COR-L47 (cell line): ENCODE measurements around the gene SEZ6L.

ENCODE experiments used
- DNase-seq: peaks from one replicate; lab custom pipeline; 2025; lab: John Stamatoyannopoulos, UW

SEZ6L gene

DNA sequence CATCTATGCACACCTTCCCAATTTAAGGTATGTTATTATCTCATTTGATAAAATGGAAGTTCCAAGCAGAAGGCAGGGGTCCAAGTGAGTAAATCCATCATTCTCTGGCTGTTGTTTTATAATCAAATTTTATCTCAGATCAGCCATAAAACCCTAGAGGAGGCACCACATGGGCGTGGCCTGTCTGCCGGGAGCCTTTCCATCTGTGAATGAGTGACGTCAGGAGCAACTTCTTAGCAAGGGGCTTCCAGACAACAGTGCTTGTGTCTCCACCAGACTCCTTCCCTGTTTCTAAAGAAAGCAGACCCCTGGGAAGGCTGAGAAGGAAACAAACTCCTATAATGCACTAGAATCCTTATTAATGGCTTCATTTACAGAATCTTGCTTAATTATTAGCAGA is 13.5 kb downstream of the SEZ6L start:
- no peak for DNase-seq

- no peak for DNase-seq
Measured at GRCh38 chr22:26185190-26185589, 15.9 kb downstream of the SEZ6L start.

DNA sequence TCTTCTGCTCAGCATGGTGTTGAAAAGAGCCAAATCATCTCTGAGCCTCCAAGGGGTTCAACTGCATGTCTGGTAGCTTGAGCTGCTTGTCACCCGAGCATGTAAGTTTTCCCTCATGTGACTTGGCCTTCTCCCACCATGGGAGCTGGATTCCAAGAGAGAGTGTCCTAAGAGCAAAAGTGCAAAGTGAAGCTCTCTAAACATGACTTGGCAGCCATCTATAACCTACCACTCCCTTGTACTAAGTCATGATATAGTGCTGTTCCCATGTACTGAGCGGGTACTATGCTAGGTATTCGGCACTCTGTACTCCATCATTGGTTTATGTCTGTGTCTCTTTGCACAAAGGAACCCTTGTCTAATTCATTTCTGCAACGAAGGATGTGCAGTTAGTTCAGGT is 19.1 kb downstream of the SEZ6L start:
- no peak for DNase-seq

DNA sequence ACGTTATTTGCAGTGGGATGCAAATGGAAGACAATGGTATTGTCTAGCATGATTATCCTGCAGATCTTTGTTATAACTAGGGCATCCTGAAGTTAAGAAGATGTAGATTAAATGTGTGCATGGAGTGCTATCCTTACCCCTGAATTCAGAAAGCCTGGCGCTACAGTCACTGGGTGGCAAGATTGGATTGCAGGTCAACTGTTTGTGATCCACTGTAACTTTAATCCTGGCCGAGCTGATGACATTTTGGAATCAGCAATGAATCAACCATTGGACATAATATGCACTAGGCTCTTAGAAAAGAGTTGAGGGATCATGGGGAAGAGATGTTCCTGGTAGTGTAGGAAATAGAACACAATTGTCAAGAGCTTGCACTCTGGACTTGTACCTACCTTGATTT is 25.1 kb downstream of the SEZ6L start:
- no peak for DNase-seq

DNA sequence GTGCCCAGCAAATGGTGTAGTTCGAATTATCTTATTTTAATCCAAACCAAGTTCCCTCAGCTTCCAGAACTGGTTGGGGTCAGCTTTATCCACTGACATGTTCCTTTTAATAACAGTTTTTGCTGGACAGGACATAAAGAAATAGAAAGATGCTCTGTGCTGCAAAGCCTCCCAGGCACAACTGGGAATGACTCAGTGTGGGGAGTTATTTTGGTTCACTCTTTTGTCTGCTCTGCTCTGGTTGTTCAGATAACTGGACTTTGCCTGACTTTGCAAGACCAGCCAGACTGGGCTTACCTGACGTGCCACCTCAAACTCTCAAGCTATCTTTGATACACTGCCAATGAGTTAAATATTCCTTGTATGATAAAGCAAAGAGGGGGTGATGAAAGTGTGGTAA is 25.6 kb downstream of the SEZ6L start:
- DNase-seq = no peak

- DNase-seq = no peak
Measured at GRCh38 chr22:26196657-26197056, 27.4 kb downstream of the SEZ6L start.

GRCh38 chr22:26197425-26197824 is 28.2 kb downstream of the SEZ6L start:
- DNase-seq = no peak

DNA sequence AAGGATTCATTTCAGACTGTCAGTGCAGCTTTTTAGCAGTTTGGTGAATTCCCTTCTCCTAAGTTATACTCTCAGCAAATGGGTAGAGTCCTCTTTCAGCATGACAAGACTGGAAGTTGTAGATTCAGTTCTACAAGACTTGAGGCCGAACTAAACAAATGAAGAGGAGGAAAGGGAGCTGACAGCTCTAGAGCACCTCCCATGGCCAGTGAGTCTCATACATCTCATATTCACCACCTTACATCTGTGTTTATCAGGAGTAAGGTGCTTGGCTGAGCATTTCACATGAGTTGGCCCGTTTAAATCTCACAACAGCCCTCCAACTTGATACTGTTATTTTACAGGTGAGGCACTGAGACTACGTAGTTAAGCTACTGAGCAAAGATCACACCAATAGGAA is 30.4 kb downstream of the SEZ6L start:
- no peak for DNase-seq

GRCh38 chr22:26202280-26202924 is 33.1 kb downstream of the SEZ6L start:
- no peak for DNase-seq

DNA sequence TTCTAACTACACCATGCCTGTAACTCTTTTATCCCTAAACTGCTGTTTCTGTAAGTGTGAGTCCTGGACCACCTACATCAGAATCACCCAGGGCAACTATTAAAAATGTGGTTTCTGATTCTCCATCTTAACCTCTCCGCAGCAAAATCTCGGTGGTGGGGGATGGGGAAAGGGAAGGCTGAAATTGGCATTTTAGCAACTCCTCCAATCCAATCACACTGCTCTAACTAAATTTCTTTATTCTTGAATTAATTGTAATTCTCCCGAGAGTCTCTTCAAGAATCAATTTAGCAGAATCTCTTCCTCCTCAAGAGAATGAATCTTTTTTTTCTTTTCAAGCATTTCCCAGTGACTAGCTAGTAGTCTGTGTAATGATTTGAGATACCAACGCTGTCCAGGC is 36.2 kb downstream of the SEZ6L start:
- no peak for DNase-seq

- no peak for DNase-seq
Measured at GRCh38 chr22:26210334-26210733, 41.1 kb downstream of the SEZ6L start.

- no peak for DNase-seq
Measured at GRCh38 chr22:26213826-26214225, 44.6 kb downstream of the SEZ6L start.

DNA sequence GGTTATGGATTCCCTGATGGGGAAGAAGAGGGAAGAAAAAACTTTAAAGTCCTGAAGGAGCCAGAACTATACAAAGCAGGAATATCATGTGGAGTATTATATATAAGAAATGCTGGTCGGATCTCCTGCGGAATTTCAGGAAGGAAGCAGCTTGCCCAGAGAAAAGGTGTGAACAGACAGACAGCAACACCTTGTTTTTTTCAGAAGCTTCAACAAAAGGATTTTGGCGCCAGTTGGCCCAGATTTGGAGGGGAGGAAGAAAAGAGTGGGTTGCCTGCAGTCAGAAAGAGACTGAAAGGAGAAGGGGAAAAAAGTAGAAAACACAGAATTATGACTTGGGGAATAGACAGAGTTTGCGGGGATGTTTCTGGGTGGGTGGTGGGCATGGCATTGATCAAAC is 45.2 kb downstream of the SEZ6L start:
- no peak for DNase-seq

GRCh38 chr22:26215736-26216135 is 46.5 kb downstream of the SEZ6L start:
- DNase-seq = no peak

DNA sequence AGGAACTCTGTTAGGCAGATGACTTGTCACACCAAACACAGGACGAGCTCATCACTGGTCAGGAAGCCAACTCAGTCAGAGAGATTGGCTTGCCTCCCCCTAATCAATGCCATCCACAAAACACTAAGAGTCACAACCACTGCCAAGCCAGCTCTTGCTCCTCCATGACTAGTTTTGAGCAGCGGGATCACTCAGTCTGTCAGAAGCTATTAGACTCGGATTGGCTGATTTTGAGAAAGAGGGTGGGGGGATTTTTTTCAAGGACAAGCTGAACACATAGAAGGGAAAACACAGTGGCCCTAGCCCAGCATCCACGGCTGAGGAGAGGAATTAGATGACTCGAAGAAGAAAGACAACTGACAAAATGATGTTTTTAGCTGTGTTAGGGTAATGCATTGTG is 55.9 kb downstream of the SEZ6L start:
- DNase-seq = no peak

GRCh38 chr22:26226538-26227297 is 57.5 kb downstream of the SEZ6L start:
- no peak for DNase-seq

GRCh38 chr22:26229910-26230309 is 60.6 kb downstream of the SEZ6L start:
- DNase-seq = no peak

DNA sequence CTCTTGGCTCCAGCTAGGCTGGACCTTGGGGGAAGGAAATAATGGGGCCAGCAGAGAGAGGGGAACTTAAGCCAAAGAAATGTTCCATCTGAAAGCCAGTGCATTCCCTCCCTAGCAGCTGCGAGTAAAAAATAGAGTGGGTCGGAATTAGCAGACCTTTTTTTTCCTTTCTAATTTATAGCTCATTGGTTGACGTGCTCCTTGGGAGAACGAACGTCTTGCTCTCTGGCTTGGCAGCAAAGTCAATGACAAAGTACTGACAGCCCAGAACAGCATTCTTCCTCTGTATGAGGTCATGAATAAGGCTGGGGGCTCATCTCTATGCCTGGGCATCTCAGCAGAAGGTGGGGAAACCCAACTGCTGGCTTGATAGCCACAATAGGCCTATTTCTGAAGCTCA is 65.0 kb downstream of the SEZ6L start:
- no peak for DNase-seq

DNA sequence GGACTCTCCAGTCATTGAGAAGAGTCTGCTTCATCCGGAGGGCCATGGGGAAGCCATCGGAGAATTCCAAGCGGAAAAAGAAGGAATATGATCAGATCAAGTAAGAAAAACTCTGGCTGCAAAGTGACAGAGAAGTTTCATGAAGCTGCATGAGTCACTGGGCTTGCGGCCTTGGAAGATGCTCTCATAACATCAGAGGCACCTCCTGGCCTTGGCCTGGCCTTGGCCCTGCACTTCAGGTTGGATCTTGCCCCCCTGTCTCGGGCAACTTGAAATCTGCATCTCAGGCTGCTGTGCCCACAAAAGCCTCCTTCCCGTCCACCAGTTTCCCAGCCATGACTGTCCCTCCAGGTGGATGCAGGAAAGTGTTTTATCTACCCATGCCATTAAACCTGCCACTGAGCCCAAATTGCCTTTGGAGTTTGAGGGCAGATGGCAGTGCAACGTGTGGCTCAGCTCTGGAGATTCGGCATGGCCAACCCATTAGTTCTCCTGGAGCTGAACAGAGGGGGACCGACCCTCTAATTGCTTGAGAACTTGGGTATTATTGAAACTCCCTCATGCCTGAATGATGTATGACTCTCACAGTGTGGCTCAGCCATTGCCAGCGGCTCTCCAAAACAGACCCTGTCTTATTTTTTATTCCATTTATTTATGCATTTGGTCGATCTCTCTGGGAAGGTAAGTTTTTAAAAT is 66.7 kb downstream of the SEZ6L start:
- DNase-seq = no peak

DNA sequence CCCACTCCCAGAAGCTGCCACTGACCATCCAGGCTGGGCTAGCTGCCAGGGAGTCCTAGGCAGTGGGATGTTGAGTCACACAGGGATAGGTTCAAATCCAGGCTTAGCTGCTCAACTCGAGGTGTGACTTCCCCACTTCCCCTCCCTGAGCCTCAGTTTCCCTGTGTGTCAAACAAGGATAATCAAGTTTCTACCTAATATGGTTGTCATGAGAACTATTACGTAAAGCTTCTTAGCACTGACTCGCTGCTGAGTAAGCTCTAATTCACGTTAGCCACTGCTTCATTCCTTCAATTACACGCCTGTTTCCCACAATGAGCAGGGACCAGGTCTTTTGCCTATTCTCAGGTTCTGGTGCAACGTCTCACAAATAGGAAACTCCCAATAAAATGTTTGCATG is 67.7 kb downstream of the SEZ6L start:
- no peak for DNase-seq

- DNase-seq = no peak
Measured at GRCh38 chr22:26238596-26238995, 69.3 kb downstream of the SEZ6L start.

DNA sequence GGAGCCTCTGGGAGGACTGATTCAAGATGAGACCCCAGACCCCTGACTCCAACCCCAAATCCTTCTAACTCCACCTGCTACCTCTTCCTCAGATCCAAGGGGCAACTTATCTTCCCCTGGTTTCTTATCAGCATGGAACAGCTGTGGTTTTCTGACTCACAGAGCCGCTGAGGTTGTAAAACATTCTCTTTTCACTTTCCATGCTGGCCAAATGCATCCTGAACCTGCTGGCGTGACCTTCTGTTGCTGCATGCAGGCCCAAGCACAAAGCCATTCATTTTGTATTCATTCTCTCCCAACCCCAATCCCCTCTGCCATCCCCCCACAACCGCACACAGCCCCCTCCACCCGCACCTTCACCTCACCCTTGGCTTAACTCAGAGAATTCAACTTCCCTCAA is 70.3 kb downstream of the SEZ6L start:
- no peak for DNase-seq

GRCh38 chr22:26241361-26241760 is 72.1 kb downstream of the SEZ6L start:
- no peak for DNase-seq
